Activated CD4-positive, alpha-beta T cell treated with anti-CD3 and anti-CD28 coated beads, Interleukin-2, amount 50 U/mL, for 24 hours (primary cell): ENCODE measurements around the gene TMEM208.
A peak's percentile ranks its signal among the peaks of the same experiment; 100 is the strongest.

Experiments used
- DNase-seq, 2 donors: peaks; one replicate each; pipeline ENCODE4 v3.0.0-alpha.2; 2020; ENCODE audit warnings: low read depth in 1 of 2, low spot score in 1 of 2

The TMEM208 gene

DNA sequence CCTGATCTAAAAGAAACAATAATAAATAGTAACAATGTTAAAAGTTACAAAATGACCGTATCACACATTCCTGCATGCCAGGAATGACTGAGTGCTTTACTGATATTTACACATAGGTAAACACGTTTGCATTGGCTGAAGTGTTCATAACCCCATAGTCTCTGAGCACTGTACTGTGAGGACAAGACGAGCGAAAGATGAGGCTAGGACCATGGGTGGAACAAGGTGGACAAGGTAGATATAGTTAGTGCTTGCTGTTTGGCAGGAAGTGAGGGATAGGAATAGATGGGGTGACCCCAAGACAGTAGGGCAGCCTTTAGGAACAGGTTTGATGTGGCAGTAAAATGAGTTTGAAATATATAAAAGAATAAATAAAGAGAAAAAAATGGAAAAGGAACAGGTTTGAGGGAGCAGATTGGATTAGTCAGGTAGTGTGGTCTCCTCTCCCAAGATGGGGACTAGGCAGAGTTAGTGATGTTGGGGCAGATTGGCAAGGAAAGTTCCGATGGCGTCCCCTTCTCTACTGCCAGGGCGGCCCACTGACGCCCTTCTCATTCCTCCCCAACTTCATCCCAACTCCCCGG lies 35.4 kb upstream of the TMEM208 start:
- no peak for DNase-seq

DNA sequence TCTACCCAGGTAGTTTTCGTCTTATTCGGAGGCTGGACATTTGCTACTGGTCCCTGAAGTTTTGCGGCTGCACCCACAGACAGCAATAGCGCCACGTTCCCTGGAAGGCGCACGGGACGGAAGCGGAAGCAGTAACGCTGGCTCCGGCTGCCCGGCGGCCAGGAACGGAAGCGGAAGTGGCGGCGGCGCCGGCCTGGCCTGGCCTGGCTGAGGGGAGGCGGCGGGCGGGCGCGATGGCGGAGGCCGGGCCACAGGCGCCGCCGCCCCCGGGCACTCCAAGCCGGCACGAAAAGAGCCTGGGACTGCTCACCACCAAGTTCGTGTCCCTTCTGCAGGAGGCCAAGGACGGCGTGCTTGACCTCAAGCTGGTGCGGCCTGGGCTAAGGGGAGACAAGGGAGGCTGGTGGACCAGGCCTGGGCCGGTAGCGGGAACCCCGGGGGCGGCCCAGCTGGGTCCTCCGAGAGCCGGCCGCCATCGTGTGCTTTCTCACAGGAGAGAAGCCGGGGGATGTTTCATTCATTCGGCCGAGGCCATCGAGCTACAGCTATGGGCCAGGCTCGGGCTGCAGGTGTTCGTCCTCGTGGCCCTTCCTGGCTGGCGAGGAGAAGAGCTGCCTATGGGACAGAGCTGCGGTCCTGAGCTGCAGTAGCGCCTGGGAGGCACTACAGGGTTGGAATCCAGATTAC lies 34.8 kb upstream of the TMEM208 start, which contains the start of gene E2F4:
Gene E2F4, plus strand, starts transcription at position 161 of the 687 bp plus-strand sequence. Its CDS starts 73 bp downstream, at position 234.
- peak; percentile 70 to 87 for DNase-seq

DNA sequence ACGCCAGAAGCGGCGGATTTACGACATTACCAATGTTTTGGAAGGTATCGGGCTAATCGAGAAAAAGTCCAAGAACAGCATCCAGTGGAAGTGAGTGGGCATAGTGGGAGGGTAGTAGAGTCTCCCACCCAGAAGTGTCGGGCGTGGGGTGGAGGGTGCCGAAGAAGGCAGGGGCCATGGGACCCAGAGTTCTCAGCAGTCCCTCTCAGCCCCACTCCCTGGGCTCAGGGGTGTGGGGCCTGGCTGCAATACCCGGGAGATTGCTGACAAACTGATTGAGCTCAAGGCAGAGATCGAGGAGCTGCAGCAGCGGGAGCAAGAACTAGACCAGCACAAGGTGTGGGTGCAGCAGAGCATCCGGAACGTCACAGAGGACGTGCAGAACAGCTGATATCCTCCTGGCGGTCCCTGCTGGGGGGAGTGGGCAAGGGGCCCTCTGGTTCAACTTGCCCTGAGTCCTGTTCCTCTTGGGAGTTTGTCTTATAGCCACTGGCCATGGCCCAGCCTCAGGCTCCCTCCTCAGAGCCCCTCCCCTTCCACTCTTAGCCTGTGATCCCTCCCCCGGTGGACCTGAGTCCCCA lies 34.1 kb upstream of the TMEM208 start:
- DNase-seq, result no peak

DNA sequence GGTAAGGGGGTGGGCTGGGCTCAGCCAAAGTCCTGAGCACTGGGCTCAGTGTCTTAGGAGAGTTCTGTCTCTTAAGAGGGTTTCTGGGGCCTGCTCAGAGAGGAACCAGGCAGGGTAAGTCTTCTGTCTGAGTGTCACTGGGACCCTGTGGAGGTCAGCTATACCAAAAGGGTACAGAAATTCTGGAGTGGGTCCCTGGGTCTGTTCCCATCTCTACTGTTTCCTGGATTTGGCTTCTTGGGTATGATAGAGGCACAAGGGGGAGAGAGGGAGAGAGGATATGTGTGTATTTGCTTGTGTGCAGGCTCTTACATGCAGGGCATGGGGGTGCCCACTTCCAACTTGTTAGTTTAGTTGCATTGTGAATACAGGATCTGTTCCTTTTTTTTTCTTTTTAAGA lies 33.4 kb upstream of the TMEM208 start:
- DNase-seq, result no peak

DNA sequence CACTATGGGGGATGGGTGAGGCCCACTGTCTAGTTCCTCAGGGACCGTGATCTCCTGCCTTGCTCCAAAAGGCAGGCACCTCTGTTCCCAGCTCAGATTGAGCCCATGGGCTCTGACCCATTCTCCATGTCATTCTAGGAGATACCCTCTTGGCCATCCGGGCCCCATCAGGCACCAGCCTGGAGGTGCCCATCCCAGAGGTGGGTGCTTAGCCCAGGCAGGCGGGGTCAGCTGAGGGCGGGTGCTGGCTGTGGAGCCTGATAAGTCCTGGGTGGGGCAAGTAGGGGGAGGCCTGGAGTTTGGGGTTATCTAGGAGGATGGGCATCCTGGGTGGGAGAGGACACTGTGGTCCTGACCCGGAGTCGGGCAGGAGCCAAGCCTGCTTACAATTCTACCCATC lies 32.7 kb upstream of the TMEM208 start:
- no peak for DNase-seq

DNA sequence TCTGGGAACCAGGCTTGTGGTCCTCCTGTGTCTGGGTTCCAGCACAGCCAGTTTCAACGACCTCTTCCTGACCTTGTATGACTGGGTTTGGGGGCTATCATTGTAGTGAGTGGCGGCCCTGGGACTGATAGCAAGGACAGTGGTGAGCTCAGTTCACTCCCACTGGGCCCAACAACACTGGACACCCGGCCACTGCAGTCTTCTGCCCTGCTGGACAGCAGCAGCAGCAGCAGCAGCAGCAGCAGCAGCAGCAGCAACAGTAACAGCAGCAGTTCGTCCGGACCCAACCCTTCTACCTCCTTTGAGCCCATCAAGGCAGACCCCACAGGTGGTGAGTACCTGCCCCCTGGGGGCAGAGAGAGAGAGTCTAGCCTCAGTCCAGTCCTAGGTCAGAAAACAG lies 31.3 kb upstream of the TMEM208 start:
- DNase-seq, result no peak

DNA sequence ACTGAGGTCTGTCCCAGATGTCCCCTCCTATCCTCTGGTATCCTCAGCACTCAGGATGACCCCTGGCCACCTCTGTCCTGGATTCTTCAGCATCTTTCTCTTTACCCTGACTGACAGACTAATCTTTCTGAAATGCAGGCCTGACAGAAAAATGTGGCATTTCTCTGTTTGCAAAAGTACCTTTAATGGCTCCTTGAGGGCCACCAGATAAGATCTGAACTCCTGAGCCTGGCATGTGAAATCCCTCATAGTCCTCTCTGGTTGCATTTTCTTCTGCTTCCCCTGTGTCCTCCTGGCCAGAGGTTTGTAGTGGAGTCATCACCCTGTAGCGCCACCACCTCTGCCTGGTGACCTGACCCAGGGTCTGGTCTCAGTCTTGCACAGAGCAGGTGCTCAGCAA lies 30.0 kb upstream of the TMEM208 start:
- no peak for DNase-seq

DNA sequence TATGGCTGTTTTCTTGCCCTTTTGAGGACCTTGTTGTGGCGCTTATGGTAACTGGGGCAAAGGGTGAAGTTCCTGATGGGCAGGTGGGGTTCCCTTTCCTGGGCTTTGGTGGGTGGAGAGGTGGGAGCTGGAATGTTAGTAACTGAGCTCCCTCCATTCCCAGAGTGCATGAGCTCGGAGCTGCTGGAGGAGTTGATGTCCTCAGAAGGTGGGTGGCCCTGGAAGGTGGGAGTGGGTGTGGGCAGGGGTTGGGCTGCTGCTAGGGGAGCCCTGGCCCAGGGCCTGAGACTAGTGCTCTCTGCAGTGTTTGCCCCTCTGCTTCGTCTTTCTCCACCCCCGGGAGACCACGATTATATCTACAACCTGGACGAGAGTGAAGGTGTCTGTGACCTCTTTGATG lies 29.2 kb upstream of the TMEM208 start:
- DNase-seq, result no peak

DNA sequence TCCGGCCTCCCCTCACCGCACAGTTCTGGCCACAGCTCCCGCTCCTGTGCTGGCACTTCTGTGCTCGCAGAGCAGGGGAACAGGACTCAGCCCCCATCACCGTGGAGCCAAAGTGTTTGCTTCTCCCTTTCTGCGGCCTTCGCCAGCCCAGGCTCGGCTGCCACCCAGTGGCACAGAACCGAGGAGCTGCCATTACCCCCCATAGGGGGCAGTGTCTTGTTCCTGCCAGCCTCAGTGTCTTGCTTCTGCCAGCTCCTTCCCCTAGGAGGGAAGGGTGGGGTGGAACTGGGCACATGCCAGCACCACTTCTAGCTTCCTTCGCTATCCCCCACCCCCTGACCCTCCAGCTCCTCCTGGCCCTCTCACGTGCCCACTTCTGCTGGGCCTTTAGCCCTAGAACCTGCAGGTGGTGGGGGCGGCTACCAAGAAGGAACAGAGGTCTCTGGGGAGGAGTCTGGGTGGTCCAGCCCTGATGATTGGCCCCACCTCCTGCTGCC lies 28.6 kb upstream of the TMEM208 start:
- no peak for DNase-seq

DNA sequence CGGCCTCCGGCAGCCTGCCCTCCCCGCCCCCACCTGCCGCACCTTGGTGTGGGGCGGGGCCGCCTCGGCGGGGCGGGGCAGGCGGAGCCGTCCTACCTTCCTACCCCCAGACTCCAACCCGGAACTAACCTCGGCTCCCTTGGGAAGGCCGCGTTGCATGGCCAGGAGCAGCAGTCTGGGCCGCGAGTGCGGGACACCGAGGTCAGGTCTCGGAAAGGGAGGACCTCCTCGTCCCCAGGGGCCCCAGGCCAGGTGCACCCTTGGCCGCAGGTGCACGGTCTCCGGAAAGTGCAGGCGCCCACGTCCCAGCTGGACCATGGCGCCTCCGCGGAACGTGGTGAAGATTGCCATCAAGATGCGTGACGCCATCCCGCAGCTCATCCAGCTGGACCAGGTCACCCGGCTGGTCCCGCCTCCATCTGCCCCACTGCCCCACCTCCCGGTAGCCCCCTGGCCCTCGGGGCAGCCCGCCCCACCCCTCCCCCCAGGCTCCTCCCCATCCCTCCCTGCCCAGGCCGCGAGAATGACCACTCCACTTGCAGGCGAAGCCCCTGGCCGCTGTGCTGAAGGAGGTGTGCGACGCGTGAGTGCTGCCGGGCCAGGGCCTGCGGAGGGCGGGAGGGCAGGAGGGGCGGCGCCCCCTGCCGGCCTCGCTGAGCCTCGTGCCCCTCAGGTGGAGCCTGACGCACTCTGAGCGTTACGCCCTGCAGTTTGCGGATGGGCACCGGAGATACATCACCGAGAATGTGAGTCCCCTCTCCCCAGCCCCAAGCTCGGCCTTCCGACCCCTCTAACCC lies 27.7 kb upstream of the TMEM208 start, which contains the start of gene ELMO3:
Gene ELMO3, plus strand, starts transcription at position 121 of the 797 bp plus-strand sequence. Its CDS starts 196 bp downstream, at position 317.
- DNase-seq, result no peak

DNA sequence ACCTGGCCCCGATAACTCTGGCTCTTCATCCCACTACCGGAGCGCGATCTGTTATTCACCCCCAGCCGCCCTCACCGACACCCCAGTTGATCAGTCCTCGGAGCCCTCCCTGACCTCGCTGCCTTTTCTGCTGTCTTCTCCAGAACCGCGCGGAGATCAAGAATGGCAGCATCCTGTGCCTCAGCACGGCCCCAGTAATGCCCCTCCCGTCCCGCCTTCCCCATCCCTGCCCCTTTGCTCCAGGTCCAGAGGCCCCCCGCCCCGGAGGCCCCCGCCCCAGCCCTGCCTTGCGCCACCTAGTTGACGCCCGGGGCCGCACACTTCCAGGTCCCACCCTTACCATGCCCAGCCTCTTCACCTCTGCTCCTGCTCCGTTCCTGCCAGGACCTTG lies 27.1 kb upstream of the TMEM208 start:
- DNase-seq, result no peak

DNA sequence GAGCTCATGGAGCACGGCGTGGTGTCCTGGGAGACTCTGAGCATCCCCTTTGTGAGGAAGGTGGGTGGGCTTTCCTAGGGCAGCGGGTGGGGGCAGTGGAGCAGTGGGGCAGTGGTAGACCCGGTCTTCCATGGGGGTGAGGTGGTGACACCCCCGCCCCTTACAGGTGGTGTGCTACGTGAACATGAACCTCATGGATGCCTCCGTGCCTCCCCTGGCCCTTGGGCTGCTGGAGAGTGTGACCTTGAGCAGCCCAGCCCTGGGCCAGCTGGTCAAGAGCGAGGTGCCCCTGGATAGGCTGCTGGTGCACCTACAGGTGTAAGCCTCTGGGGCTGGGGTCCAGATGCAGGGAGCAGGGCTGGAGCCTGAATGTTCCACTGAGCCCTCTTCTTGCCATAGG lies 26.4 kb upstream of the TMEM208 start:
- DNase-seq, result no peak

DNA sequence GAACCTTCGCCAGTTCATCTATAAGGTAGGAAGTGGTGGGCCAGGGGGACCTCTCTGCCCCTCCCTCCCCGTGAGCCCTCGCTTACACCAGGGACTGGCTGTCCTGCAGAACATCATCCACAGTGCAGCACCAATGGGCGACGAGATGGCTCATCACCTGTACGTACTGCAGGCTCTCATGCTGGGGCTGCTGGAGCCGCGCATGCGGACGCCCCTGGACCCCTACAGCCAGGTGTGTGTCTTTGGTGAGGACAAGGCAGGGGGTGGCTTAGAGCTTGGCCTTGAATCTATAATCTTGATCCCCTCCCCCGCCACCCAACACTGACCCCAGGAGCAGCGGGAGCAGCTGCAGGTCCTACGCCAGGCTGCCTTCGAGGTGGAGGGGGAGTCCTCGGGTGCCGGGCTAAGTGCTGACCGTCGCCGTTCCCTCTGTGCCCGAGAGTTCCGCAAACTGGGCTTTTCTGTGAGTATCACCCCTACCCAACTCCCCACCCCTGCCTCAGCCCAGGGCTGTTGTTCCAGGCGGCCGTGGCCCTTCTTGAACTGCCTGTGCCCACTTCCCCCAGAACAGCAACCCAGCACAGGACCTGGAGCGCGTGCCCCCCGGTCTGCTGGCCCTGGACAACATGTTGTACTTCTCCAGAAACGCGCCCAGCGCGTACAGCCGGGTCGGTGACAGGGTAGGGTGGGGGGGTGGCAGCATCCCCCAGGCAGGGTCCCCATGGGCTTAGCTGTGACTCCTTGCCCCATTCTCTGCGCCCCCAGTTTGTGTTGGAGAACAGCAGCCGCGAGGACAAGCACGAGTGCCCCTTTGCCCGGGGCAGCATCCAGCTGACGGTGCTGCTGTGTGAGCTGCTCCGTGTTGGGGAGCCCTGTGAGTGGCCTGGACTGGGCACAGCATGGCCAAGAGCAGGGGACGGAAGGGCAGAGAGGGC lies 25.3 kb upstream of the TMEM208 start:
- no peak for DNase-seq

DNA sequence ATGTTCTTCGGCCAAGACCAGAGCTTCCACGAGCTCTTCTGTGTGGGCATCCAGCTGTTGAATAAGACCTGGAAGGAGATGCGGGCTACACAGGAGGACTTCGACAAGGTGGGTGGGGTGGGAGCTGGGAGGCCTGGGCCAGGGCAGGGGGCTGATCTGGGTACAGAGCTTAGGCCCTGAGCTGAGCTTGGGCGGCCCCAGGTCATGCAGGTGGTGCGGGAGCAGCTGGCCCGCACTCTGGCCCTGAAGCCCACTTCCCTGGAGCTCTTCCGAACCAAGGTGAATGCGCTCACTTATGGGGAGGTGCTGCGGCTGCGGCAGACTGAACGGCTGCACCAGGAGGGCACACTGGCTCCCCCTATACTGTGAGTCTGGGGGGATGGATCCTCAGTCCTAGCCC lies 24.5 kb upstream of the TMEM208 start:
- no peak for DNase-seq

DNA sequence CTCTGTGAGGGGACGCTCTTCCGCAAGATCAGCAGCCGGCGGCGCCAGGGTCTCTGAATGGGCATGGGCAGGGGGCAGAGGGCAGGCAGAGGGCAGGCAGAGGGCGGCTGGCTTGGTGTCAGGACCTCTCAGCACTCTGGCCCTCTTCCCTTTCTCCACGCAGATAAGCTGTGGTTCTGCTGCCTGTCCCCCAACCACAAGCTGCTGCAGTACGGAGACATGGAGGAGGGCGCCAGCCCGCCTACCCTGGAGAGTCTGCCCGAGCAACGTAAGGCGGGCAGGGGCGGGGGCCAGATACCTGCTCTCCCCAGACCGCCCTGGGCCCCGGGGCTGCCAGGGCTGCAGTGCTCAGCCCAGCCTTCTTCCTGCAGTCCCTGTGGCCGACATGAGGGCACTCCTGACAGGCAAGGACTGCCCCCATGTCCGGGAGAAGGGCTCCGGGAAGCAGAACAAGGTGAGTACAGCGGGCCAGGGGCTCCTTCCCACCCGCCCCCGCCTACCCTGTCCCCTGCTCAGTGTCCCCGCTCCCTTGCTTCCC lies 23.9 kb upstream of the TMEM208 start:
- DNase-seq, result no peak

DNA sequence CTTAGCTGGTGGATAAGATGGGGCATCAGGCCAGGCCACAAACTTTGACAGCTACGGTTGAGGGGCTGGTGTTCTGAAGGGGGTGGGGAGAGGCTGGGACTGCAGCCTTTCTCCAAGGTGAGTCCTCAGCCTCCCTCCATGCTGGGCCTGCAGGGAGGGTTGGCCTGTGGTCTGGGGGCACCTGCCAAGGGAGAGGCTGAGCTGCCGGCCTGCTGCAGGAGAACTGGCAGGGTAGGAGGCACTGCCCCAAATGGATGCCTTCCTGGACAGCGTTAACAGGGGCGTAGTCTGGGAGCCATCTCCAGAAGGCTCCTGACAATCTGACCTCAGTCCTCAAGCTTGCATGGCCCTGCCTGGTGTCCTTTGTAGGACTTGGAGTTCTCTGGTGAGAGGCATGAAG lies 22.9 kb upstream of the TMEM208 start:
- no peak for DNase-seq

DNA sequence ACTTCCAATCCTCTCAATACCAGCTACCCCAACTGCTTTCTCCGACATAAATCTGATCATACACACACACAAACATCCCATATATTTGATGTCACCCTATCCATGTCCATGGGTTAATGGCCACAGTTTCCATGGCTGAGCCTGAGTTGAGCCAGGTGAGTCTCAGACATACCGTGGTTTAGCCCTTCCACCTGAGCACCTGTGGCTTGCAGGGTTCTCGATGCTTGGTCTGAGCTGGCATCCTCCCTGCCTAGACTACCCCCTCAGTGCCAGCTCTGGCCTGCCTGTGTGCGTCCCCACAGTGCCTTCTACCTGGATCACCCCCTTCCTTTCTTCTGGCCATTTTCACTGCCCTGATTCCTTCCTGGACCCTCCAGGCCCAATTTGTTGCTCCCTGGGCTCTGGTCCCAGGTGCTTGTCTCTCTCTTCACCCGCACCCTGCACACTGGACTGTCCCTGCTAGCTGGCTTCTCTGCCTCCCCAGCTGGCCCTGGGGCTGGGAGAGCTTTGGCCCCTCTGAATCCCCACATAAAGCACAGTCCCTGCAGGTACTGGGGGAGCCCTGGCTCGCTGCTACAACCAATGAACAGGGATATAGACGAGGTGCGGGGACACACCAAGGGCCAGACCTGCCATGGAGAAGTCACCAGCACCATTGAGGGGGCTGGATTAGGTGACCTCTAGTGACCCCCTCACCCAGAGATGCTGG lies 20.6 kb upstream of the TMEM208 start:
- DNase-seq, result no peak

DNA sequence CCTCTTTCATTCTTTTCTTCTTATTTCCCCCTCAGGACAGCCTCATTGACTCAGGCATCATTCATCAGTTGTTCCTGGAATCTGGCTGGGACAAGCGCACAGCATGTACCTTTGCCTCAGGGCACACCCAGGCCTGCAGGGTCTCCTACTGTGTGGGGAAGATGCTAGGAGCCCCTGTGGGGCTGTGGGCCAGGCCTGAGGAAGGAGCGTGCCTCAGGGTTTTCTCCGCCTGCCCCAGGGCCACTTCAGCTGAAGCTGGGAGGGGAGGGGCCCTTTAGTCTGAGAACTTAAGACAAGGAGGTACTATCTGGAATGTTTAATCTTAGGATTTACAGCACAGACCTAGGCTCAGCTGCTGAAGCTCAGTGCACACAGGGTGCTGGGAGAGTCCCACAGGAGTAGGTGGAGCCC lies 20.1 kb upstream of the TMEM208 start:
- no peak for DNase-seq

DNA sequence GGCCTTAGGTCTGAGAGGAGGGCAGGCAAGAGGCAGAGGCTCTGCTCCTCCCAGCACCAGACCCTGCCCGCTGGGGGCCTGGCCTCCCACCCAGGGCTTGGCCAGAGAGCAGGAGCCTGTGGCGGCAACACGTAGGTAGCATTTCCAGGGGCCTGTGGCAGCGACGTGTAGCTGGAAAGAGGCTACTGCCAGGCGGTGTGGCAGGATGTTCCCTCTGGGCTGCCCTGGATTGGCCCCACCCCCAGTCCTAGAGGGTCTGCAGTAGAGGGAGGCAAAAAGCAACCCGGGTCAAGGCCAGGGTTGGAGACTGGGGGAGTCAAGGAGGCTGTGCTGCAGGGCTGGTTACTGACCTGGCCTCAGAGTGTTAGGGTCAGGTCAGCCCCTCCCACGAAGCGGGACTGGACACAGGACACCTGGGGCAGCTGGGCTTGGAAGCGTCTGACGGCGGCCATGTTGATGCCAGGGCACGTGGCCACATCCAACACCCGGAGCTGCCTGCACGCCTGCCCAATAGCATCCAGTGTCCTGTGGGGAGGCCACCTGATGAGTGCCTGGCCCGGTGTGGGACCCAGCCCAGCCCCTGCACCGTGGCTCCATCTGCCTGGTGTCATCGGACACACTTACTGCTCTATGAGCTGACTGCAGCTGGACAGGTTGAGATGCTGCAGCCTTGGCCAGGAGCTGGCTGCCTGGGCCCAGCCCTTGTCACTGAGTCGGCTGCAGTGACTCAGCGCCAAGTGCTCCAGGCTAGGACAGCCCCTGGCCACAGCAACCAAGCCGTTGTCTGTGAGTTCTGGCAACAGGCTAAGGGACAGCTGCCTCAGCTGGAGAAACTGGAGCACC lies 19.5 kb upstream of the TMEM208 start:
- no peak for DNase-seq
